Glomerular endothelial cell (primary cell): ENCODE results near the gene CHCT1. TPM values are rescaled to one million over a fixed set of nuclear protein-coding genes. Genes with fewer than 3 reads are reported as not detected.
"Not testable (repeated sequence)": the region's sequence is repeated elsewhere in the genome, so short reads cannot be mapped to it uniquely, and the experiment has no call there.

Experiments
- DNase-seq: peaks from one replicate; pipeline ENCODE4 v3.0.0-alpha.2; 2011; ENCODE audit warnings: low read depth, low spot score; ENCODE audit errors: extremely low read depth
- total RNA-seq: library from RNA; depleted of rRNA; stranded (reverse); fragments of >200 nt; gene quantifications from 2 replicates; pipeline ENCODE4 v1.2.3, GENCODE V29; 2015

The CHCT1 gene
- total RNA-seq, 1 donor from 2014 or later = not detected

DNA sequence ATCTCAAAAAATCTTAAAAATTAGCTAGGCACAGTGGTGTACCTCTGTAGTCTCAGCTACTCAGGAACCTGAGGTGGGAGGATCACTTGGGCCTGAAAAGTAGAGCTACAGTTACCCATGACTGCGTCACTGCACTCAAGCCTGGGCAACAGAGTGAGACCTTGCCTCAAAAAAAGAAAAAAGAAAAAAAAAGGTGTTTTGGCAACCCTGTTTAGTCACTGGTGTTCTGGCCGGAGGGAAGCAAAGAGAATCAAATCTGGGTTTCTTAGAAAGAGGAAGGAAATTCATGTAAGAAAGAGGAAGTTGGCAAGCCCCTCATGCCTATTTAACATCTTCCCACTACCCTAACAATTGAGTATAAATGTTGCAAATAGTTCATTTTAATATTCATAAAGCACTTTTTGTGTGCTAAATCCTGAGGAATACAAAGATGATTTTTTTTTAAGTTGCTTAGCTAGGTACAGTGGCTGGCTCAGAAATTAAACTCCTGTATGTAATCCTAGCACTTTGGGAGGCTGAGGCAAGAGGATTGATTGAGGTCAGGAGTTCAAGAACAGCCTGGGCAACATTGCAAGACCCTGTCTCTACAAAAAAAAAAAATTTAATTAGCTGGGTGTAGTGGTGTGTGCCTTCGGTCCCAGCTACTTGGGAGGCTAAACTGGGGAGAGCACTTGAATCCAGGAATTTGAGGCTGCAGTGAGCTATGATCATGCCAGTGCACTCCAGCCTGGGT is 23.9 kb upstream of the CHCT1 start:
- no peak for DNase-seq

DNA sequence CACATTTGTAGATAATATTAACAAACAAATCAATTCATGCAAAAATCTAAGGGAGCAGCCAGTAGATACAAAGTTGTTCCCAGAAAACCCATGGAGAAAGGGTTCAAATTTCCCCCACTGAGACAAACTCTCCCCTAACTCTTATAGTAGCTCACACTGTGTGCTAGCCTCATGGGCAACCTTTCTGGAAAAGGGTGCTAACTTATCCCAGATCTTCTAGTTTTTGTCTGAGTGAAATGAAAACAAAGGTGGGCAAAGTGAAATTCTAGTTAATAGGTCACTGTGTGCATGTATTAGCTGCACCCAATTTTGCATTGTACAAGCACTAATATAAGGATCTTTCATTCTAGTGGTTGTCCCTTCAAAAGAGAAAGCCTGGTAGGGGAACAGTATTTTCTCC is 20.5 kb upstream of the CHCT1 start:
- DNase-seq = no peak

DNA sequence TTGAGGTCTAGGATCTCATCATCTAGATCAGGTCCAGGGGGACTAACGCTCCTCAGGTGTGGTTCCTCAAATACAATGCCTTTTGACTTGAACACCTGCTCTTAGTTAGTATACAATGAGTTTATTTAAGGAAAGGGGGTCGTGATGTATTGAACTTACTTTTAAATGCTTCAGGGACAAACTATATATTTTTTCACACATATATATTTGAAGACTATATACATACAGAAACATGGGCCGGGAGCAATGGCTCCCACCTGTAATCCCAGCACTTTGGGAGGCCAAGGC is 18.8 kb upstream of the CHCT1 start:
- DNase-seq = no peak

DNA sequence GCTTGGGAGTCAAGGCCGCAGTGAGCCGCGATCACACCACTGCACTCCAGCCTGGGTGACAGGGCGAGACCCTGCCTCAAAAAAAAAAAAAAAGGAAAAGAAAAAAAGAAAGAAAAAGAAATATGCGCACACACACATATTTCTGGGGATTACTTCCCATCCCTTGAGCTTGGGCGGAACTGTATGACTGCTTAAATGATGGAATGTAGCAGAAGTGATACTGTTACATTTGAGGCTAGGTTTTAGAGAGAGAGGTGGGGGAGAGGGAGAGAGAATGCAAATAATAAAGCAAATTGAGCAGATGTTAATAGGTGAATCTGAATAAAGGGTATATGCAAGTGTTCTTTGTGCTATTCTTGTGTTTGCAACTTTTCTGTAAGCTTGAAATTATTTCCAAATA is 18.3 kb upstream of the CHCT1 start:
- DNase-seq = no peak

DNA sequence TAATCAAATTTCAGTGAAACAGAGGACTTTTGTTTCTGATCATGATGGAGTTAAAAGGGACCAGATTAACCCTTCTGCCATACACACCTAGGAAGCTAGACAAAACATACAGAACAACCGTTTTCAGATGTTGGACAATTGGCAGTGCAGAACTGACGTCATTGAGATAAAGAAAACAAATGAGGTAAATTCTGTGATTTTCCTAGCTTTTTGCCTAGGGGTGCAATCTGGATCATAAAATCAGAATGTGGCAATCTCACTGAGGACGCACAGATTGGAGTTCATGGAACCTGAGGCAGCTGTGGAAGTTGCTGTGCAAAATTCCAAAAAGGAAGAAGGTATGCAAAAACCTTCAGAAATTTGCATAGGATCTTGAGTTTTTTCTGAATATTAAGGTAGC is 15.4 kb upstream of the CHCT1 start:
- DNase-seq = no peak

DNA sequence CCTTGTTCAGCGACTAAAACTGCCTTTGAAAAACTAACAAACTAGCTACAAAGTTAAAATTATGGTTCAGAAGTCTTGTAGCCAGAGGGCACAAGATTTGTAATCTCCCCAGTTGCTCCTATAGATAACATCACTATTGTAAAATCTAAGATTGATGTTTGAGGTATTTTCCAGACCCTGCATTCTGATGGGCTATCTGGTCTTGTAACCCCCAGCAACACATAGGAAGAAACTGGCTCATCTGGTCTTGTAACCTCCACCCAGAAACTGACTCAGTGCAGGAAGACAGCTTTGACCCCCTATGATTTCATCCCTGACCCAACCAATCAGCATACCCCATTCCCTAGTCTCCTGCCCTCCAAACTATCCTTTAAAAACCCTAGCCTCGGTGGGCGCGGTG is 12.3 kb upstream of the CHCT1 start:
- DNase-seq = no peak

DNA sequence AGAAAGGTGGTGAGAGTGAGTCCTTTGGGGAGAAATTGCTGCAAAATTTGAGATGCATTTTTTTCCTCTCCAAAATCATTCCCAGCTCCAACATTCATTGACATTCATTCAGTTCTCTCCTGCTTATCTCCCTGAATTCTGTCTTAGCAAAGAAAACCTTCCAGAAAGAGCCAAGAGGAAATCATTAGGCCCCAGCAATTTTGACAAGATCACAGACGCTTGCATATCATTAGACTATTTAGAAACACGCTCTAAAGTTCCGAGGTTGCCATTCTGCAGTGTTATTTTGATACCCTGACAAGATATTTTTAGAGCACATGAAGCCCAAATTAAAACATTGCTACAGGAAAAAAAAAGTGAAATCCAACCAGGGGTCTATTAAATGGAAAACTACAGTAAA is 9.6 kb upstream of the CHCT1 start:
- DNase-seq = no peak

DNA sequence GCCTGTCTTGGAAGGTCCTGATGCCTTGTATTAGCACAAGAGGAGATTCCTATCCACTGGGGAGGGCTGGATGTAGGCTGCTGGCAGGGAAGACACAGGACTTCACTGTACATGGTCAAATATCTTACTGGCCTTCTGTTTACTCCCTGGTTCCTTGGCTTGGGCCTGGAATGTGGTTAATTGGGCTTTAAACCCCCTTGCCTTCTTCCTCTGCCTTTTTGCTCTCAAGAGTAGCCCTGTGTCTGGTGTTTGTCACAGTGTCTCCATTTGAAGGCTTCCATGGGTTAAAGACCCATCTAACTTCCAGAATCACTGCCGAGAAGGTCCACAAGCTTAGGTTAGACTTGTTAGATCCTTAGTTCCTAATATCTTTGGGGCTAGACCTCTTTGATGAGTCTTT is 7.1 kb upstream of the CHCT1 start:
- no peak for DNase-seq

DNA sequence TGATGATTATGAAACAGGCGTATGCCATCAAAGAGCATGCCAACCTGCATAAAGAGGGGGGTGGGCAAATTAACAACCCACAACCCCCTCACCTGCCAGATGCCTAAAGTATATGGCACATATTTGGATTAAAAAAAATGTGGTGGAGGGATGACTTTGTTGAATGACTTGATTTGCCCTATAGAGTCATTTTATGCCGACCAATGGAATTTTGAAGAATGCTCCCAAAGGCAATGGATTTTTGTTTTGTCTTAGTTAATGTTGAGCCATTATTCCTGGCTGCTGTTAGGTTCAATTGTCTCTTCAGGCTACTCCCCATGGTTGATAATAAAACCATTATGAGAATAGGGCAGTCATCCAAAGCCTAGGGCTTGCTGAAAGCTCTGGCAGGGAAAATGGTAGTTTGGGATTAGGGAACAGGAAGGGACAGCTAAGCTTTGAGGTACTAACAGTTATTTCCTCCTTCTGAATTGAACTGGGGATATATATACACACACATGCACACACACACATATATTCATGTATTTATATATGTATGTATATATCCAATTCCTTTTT is 5.8 kb upstream of the CHCT1 start:
- no peak for DNase-seq

DNA sequence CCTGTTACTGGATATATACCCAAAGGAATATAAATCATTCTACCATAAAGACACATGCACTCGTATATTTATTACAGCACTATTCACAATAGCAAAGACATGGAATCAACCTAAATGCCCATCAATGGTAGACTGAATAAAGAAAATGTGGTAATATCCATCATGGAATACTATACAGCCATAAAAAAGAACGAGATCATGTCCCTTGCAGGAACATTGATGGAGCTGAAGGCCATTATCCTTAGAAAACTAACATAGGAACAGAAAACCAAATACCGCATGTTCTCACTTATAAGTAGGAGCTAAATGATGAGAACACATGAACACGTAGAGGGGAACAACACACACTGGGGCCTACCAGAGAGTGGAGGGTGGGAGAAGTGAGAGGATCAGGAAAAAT is 3.3 kb upstream of the CHCT1 start:
- DNase-seq = not testable (repeated sequence)

DNA sequence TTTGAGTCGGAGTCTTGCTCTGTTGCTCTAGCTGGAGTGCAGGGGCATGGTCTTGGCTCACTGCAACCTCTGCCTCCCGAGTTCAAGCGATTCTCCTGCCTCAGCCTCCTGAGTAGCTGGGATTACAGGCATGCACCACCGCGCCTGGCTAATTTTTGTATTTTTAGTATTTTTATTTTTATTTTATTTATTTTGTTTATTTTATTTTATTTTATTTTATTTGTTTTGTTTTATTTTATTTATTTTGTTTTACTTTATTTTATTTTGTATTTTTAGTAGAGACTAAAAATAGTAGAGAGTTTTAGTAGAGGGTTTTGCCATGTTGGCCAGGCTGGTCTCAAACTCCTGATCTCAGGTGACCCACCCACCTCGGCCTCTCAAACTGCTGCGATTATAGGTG is 2.4 kb upstream of the CHCT1 start:
- DNase-seq = not testable (repeated sequence)

DNA sequence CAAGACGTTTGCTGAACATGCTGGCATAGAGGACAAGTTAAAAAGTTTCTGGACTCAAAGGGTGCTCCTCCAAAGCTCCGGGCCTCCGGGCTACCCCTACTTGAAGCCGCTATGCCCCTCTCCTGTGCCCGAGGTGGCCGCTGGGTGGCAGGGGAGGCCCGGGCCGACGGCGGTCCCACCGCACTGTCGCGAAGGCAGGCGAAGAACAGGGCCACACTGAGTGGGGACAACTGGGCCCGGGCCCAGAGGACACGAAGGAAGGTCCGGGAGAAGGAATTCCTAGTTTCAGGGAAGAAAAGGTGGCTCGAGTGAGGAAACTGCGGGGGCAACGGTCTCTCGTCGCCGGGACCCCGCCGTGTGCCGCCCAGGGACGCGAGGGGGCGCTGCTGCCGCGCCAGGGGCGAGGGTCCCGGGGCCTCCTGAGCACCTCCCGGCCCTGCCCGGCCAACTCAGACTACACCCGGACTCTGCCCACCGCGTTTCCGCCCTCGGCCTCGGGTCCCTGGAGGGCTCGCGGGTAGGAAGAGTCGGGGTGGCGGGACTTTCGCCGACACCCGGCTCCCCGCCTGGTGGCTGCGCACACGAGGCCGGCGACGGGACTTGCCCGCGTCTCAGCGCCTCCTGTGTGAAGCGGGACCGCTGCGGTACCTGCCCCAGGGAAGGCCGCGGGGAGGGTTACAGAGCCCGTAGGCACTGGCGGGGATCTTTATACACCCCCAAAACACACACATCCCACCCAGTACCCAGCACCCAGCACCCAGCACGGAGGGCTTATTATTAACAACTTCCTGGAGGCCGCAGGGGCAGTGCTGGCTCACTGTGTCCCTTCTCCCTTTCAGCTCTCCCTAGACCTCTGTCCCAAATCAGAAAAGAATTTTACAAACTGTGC is 772 bp upstream of the CHCT1 start:
- DNase-seq = no peak

DNA sequence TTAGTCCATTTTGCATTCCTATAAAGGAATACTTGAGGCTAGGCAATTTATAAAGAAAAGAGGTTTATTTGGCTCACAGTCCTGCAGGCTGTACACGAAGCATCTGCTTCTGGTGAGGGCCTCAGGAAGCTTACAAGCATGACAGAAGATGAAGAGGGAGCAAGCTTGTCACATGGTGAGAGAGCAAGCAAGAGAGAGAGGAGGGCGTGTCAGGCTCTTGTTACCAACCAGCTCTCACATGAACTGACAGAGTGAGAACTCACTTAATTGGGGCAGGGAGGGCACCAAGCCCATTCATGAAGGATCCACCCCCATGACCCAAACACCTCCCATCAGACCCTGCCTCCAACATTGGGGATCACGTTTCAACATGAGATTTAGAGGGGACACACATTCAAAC is 1.6 kb downstream of the CHCT1 start:
- DNase-seq = no peak

DNA sequence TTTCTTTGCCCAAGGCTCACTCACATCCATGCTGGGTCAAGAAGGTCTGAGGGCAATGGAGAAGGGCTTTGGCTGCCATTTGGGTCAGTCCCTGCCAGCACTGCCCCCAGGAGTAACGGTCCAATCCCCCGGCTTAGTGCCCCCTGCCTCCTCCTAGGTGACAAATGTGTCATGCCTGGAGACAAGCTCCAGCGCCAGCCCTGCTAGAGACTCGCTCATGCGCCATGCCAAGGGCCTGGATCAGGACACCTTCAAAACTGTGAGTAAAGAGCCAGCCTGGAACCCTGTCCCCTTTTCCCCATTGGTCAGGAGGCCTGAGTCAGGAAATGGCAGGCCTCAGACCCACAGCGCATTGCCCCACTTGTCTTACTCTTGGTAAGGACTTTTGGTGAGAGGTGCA is 3.3 kb downstream of the CHCT1 start:
- no peak for DNase-seq

DNA sequence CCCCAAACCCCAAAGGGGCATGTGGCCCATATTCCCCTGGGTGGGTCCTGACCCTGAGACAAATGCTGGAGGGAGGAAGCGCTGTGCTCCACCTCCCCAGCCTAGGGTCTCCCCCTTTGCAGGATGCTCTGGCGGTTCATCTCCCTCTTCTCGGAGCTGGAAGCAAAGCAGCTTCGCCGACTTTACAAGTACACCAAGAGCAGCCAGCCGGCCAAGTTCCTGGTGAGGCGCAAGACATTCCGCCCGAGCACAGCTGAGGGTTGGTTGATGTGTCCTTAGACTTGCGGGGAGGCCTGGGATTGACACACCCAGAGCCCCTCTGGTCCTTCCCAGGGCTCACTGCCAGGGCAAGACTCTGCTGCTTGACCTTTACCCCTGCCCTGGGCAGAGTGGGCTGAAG is 4.3 kb downstream of the CHCT1 start:
- DNase-seq = no peak

DNA sequence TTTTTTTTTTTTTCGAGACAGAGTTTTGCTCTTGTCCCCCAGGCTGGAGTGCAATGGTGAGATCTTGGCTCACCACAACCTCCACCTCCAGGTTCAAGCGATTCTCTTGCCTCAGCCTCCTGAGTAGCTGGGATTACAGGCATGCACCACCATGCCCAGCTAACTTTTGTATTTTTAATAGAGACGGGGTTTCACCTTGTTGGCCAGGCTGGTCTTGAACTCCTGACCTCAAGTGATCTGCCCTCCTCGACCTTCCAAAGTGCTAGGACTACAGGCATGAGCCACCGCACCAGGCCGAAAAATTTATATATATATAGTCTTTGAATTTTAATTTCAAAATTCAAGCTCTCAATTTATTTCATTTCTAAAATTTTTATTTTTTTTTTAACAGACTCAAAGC is 6.2 kb downstream of the CHCT1 start:
- not testable (repeated sequence) for DNase-seq

DNA sequence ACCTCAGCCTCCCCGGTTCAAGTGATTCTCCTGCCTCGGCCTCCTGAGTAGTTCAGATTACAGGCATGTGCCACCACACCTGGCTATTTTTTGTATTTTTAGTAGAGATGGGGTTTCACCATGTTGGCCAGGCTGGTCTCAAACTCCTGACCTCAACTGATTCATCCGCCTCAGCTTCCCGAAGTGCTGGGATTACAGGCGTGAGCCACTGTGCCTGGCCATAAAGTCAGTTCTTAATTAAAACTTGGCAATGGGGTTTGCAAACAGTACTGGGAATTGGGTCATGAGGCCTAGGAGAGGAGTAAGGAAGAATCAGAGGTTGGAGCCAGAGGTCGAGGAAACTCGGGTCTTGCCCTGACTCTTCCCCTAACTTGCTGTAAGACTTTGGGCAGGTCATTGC is 8.3 kb downstream of the CHCT1 start:
- not testable (repeated sequence) for DNase-seq

DNA sequence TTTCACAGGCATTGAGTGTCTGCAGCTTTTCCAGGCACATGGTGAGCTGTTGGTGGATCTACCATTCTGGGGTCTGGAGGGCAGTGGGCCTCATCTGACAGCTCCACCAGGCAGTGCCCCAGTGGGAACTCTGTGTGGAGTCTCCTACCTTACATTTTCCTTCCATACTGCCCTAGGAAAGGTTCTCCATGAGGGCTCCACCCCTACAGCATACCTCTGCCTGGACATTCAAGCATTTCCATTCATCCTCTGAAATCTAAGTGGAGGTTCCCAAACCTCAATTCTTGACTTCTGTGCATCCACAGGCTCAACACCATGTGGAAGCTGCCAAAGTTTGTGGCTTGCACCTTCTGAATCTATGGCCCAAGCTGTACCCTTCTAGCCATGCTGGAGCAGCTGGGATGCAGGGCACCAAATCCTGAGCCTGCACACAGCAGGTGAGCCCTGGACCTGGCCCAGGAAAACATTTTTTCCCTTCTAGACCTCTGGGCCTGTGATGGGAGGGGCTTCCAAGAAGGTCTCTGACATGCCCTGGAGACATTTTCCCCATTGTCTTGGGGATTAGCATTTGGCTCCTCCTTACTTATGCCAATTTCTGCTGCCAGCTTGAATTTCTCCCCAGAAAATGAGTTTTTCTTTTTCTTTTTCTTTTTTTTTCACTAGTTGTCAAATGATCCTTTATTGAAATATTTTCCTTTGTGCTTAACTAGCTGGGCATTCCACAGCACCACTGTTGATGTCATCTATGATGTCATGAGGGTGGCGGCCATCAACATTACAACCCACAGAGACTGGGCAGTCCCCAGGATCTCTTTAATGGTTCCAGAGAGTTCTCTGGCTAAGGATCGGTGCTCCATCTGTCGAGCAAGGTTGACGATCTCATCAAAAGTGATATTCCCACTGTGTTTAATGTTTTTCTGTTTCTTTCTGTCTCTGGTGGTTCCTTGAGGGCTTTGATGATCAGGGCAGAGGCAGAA is 11.0 kb downstream of the CHCT1 start:
- DNase-seq = not testable (repeated sequence)

DNA sequence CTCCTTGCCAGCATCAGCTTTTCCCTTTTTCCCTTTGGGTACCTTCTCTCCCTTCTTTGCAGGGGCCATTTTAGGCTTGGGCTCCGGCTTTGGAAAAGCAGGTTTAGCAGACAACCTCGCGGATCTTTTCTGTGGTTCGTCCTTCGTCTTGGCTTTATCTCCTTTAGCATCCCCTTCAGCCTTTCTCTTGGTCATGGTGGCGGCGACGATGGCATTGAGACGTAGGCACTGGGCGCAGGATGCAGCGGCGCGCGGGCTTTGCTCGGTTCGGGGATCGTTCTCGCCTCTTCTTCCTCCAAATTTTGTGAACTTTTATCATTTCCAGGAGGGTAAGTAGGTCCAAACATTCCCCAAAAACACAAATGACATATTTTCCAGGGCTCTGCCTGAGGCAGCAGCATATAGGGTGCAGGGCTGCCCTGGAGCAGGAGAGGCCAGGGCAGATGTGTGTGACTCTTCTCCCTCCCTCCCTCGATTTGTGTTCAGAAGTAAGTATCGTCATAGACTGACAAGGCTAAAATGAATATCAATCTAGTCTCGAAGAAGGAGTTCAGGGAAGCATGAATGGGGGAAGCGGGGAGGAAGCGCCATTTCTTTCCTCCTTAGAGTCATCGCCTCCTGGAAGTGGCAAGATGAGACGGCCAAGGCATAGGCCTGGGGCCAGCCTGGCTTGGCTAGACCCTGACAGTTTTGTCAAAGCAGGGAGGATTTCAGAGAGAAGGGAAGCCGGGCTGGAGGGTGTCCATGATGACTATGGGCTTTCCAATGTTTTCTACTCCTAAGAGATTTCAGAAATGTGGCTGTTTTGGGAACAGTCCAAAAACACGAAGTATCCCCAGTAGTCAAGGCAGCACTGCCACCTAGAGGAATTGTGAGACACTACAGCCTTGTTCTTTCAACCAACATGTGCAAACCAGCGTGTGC is 13.2 kb downstream of the CHCT1 start:
- DNase-seq = peak; percentile 64

DNA sequence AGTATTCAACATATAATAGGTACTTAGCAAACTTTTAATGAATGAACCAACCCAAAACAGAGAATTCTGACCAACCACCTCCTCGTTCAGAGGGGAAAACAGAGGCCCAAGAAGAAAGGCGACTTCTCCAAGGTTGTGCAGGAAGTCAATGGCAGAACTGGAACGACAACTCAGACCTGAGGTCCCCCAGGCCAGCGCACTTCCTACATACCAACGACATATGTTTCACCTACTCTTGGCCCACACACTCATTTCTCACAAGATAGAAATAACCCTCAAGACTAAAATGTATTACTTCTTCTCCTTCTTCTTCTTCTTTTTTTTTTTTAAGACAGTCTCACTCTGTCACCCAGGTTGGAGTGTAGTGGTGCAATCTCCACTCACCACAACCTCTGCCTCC is 14.4 kb downstream of the CHCT1 start:
- DNase-seq = no peak
